Keratinocyte (primary cell): Measurements from ENCODE around the gene SHE. TPM values are rescaled to one million over a fixed set of nuclear protein-coding genes. Genes with fewer than 3 reads are reported as not detected.

Experiments used
- DNase-seq: peaks from one replicate; pipeline ENCODE4 v3.0.0-alpha.2; 2011; ENCODE audit warnings: low read depth, missing footprints, low spot score
- FAIRE-seq: peaks from 2 replicates; lab custom pipeline; 2011; peaks lifted over from hg19 to GRCh38; lab: Jason Lieb, UNC
- H2AFZ ChIP-seq: 2 replicates; pipeline ENCODE4 v1.6.0; 2012; ENCODE audit warnings: low read length, control low read depth, inconsistent platforms; ENCODE audit not compliant: control insufficient read depth
- H3K27ac ChIP-seq: 2 replicates; pipeline ENCODE4 v1.5.1; 2011; ENCODE audit warnings: low read length; ENCODE audit not compliant: control insufficient read depth, insufficient read depth
- H3K27me3 ChIP-seq: 3 replicates; pipeline ENCODE4 v1.6.0; 2011; ENCODE audit warnings: low read length; ENCODE audit not compliant: control insufficient read depth, insufficient read depth; ENCODE audit errors: extremely low read depth
- H3K36me3 ChIP-seq, 2 experiments: 2 replicates in 1 of 2; 3 replicates in 1 of 2; pipeline ENCODE4 v1.5.1; 2011; ENCODE audit warnings: low read length in 2 of 2, mild to moderate bottlenecking in 1 of 2; ENCODE audit not compliant: control insufficient read depth in 2 of 2, insufficient read depth in 2 of 2; ENCODE audit errors: extremely low read depth in 1 of 2
- H3K4me1 ChIP-seq: 3 replicates; pipeline ENCODE4 v1.5.1; 2011; ENCODE audit warnings: low read length; ENCODE audit not compliant: control insufficient read depth, insufficient read depth; ENCODE audit errors: extremely low read depth
- H3K4me2 ChIP-seq: 3 replicates; pipeline ENCODE4 v1.6.0; 2011; ENCODE audit warnings: low read depth, low read length; ENCODE audit not compliant: control insufficient read depth, insufficient read depth; ENCODE audit errors: extremely low read depth
- H3K4me3 ChIP-seq, 3 experiments: fragments of 200-600 bp in 1 of 3; sonication (generic) in 1 of 3; 2 replicates in 2 of 3; 3 replicates in 1 of 3; pipeline ENCODE4 v1.5.1; 2011 to 2016; ENCODE audit warnings: low read length in 3 of 3, mild to moderate bottlenecking in 3 of 3, control low read depth in 2 of 3, inconsistent platforms in 1 of 3, low read depth in 1 of 3, mixed read lengths in 1 of 3, mixed run types in 1 of 3, moderate library complexity in 1 of 3; ENCODE audit not compliant: control insufficient read depth in 2 of 3, insufficient read depth in 2 of 3; ENCODE audit errors: extremely low read depth in 1 of 3
- H3K79me2 ChIP-seq: 2 replicates; pipeline ENCODE4 v1.6.0; 2012; ENCODE audit warnings: low read length; ENCODE audit not compliant: control insufficient read depth, insufficient read depth
- H3K9ac ChIP-seq: 3 replicates; pipeline ENCODE4 v1.6.0; 2011; ENCODE audit warnings: low read length; ENCODE audit not compliant: control insufficient read depth, insufficient read depth; ENCODE audit errors: extremely low read depth
- H3K9me1 ChIP-seq: 3 replicates; pipeline ENCODE4 v1.6.0; 2011; ENCODE audit warnings: low read length; ENCODE audit not compliant: control insufficient read depth, insufficient read depth; ENCODE audit errors: extremely low read depth
- H3K9me3 ChIP-seq: 2 replicates; pipeline ENCODE4 v1.5.1; 2012; ENCODE audit warnings: low read depth, low read length; ENCODE audit not compliant: control insufficient read depth
- H4K20me1 ChIP-seq: 3 replicates; pipeline ENCODE4 v1.6.0; 2011; ENCODE audit warnings: low read length; ENCODE audit not compliant: control insufficient read depth, insufficient read depth; ENCODE audit errors: extremely low read depth
- EZH2 ChIP-seq: IDR thresholded peaks from one replicate; pipeline ENCODE4 v1.6.1; 2012; ENCODE audit warnings: inconsistent platforms, mild to moderate bottlenecking, low read length, moderate library complexity
- dilution Hi-C: fragments of 300-500 bp; cut with MboI; formaldehyde crosslinking; loops from one replicate; pipeline ENCODE4 v1.7.0; 2020; ENCODE audit warnings: low sequenced_read_pairs; ENCODE audit not compliant: extremely low pct_ligation_motif_present
- polyA plus RNA-seq, 5 experiments: library from polyadenylated mRNA; depleted of rRNA in 3 of 5; stranded (reverse) in 3 of 5; stranded (forward) in 1 of 5; unstranded in 1 of 5; fragments of >200 nt; gene quantifications; 1 replicate in 1 of 5; 2 replicates in 3 of 5; 3 replicates in 1 of 5; pipeline versions ENCODE4 v1.2.1 to v1.2.3, GENCODE V29; 2011 to 2012; ENCODE audit warnings: missing spikeins in 2 of 5, low read depth in 1 of 5, low replicate concordance in 1 of 5
- TF ChIP-seq, protein P1 (sequence below), 3 experiments: IDR thresholded peaks in 1 of 3; conservative IDR thresholded peaks in 1 of 3; optimal IDR thresholded peaks in 1 of 3; 2 replicates in 2 of 3; 3 replicates in 1 of 3; pipeline versions ENCODE3 to v1.5.1; 2011; ENCODE audit warnings: low read length in 3 of 3, mild to moderate bottlenecking in 3 of 3, moderate library complexity in 2 of 3, control low read depth in 1 of 3, inconsistent platforms in 1 of 3; ENCODE audit not compliant: insufficient read depth in 2 of 3; ENCODE audit errors: extremely low read depth in 1 of 3

SHE gene
- polyA plus RNA-seq, 1 donor (not counting 4 experiments of a cell fraction or from before 2014, with no cell fraction given) = 0.01 TPM

DNA sequence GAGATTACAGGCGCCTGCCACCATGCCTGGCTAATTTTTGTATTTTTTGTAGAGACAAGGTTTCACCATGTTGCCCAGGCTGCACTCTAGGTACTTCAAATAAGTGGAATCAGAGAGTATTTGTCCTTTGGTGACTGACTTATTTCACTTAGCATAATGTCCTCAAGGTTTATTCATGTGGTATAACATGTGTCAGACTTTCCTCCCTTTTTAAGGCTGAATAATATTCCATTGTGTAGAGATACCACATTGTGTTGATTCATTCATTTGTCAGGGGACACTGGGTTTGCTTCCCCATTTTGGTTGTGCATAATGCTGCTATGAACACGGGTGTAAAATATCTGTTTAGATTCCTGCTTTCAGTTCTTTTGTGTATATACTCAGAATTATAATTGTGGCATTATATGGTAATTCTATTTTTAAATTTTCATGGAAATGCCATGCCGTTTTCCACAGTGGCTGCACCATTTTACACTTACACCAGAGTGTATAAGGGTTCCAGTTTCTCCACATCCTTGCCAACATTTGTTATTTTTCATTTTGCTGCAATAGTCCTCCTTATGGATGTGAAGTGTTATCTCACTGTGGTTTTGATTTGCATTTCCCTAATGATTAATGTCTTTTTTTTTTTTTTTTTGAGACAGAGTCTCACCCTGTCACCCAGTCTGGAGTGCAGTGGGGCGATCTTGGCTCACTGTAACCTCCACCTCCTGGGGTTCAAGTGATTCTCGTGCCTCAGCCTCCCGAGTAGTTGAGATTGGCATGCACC lies 62.0 kb downstream of the SHE start:
- H3K27ac ChIP-seq = no peak overlapping the region
- no peak for TF ChIP-seq EZH2
- TF ChIP-seq, protein P1, sequence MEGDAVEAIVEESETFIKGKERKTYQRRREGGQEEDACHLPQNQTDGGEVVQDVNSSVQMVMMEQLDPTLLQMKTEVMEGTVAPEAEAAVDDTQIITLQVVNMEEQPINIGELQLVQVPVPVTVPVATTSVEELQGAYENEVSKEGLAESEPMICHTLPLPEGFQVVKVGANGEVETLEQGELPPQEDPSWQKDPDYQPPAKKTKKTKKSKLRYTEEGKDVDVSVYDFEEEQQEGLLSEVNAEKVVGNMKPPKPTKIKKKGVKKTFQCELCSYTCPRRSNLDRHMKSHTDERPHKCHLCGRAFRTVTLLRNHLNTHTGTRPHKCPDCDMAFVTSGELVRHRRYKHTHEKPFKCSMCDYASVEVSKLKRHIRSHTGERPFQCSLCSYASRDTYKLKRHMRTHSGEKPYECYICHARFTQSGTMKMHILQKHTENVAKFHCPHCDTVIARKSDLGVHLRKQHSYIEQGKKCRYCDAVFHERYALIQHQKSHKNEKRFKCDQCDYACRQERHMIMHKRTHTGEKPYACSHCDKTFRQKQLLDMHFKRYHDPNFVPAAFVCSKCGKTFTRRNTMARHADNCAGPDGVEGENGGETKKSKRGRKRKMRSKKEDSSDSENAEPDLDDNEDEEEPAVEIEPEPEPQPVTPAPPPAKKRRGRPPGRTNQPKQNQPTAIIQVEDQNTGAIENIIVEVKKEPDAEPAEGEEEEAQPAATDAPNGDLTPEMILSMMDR (optimal IDR thresholded peaks at IDR 0.05 in 1 of 3, IDR thresholded peaks at IDR 0.05 in 1 of 3, conservative IDR thresholded peaks at IDR 0.05 in 1 of 3; ENCODE audit: extremely low read depth in 1 of 3, insufficient read depth in 2 of 3, low read length in 3 of 3) = no peak
- no peaks in the 10 kb centered on the region for H3K9me3 ChIP-seq
- no peaks in the 10 kb centered on the region for H3K79me2 ChIP-seq
- no peak overlapping the region for H3K4me3 ChIP-seq
- no peak overlapping the region for H3K4me2 ChIP-seq
- H3K27me3 ChIP-seq = no peaks in the 10 kb centered on the region
- H3K9me1 ChIP-seq = no peaks in the 10 kb centered on the region
- H3K4me1 ChIP-seq = peaks cover 25% of the 10 kb centered on the region
- no peaks in the 10 kb centered on the region for H4K20me1 ChIP-seq
- dilution Hi-C loops = no loop called here
- DNase-seq (no peak), FAIRE-seq (no peak)
- H2AFZ ChIP-seq = no peak overlapping the region
- H3K9ac ChIP-seq = no peak overlapping the region
- H3K36me3 ChIP-seq = peaks cover 4 to 16% of the 10 kb centered on the region in 2 experiments

DNA sequence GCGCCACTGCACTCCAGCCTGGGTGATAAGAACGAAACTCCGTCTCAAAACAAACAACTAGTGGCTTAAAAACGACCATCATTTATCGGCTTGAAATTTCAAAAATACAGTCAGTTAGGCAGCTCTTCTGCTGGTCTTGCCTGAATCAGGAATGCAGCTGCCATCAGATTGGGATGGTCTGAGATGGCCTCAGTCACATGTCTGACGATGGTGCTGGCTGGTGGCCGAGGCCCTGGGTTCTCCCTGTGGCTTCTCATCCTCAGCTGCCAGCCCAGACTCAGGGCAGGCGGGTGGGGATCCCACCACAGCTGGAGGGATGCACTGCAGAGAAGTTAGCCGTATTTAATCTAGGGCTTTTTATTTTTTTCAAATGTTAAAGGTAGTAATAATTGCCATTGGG lies 65.8 kb downstream of the SHE start:
- FAIRE-seq (no peak), DNase-seq (no peak)
- peaks cover 3% of the 10 kb centered on the region for H3K9me1 ChIP-seq
- no peaks in the 10 kb centered on the region for H3K9me3 ChIP-seq
- no peaks in the 10 kb centered on the region for H4K20me1 ChIP-seq
- no peak overlapping the region for H3K27ac ChIP-seq
- H3K9ac ChIP-seq = no peak overlapping the region
- dilution Hi-C loops = no loop called here
- H3K36me3 ChIP-seq = peaks cover 4 to 14% of the 10 kb centered on the region in 2 experiments
- TF ChIP-seq, protein P1 (optimal IDR thresholded peaks at IDR 0.05 in 1 of 3, IDR thresholded peaks at IDR 0.05 in 1 of 3, conservative IDR thresholded peaks at IDR 0.05 in 1 of 3; ENCODE audit: extremely low read depth in 1 of 3, insufficient read depth in 2 of 3, low read length in 3 of 3) = no peak
- TF ChIP-seq EZH2 = no peak
- H3K4me3 ChIP-seq = no peak overlapping the region
- peaks cover 49% of the 10 kb centered on the region for H3K4me1 ChIP-seq
- no peaks in the 10 kb centered on the region for H3K79me2 ChIP-seq
- no peak overlapping the region for H3K4me2 ChIP-seq
- H2AFZ ChIP-seq = no peak overlapping the region
- no peaks in the 10 kb centered on the region for H3K27me3 ChIP-seq
